NCI-H1048 (cell line): ENCODE results near the gene SERPINE1.
"Not testable (repeated sequence)": the region's sequence is repeated elsewhere in the genome, so short reads cannot be mapped to it uniquely, and the experiment has no call there.

Experiments used
- DNase-seq: peaks from one replicate; lab custom pipeline; 2025; lab: John Stamatoyannopoulos, UW

Gene SERPINE1

DNA sequence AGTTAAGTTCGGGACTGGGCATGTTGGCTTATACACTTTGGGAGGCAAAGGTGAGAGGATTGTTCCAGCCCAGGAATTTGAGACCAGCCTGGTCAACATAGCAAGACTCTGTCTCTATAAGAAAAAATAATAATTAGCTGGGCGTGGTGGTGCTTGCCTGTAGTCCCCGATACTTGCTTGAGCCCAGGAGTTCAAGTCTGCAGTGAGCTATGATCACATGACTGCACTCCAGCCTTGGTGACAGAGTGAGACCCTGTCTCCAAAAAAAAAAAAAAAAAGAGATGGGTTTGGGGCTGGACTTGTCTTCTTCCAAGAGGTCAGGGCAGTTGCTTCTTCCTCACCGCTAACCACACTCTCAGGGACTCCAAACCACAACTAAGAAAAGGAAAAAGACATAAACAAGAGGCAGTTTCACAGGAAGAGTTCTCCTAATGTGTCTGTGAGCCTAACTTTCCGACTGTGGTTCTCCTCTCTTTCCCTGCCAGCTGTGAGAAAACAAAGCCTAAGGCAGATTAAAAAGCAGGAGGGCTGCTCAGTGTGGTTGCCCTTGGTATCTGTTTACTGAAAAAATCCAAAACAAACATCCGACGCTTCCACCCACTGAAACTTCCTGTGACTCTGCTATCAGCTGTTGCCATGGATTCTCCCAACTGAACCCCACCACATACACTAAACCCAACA is 2.4 kb upstream of the SERPINE1 start:
- no peak for DNase-seq

DNA sequence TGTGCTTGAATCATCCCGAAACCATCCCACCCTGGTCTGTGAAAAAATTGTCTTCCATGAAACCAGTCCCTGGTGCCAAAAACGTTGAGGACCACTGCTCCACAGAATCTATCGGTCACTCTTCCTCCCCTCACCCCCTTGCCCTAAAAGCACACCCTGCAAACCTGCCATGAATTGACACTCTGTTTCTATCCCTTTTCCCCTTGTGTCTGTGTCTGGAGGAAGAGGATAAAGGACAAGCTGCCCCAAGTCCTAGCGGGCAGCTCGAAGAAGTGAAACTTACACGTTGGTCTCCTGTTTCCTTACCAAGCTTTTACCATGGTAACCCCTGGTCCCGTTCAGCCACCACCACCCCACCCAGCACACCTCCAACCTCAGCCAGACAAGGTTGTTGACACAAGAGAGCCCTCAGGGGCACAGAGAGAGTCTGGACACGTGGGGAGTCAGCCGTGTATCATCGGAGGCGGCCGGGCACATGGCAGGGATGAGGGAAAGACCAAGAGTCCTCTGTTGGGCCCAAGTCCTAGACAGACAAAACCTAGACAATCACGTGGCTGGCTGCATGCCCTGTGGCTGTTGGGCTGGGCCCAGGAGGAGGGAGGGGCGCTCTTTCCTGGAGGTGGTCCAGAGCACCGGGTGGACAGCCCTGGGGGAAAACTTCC is 784 bp upstream of the SERPINE1 start:
- DNase-seq, result no peak

DNA sequence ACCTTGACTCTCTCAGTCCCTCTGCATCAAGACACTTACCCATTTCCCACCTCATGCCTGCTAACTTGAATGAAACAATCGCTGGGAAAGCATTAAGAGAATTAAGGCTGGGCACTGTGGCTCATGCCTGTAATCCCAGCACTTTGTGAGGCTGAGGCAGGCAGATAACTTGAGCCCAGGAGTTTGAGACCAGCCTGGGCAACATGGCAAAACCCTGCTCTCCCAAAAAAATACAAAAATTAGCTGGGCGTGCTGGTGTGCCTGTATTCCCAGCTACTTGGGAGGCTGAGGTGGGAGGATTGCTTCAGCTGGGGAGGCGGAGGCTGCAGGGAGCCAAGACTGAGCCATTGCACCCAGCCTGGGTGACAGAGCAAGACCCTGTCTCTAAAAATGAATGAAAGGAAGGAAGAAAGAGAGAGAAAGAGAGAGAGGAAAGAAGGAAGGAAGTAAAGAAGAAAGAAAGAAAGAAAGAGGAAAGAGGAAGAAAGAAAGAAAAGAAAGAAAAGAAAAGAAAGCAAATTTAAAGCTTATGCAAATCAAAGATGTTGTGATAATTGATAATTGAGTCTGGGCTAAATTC is 646 bp downstream of the SERPINE1 start:
- DNase-seq, result no peak

DNA sequence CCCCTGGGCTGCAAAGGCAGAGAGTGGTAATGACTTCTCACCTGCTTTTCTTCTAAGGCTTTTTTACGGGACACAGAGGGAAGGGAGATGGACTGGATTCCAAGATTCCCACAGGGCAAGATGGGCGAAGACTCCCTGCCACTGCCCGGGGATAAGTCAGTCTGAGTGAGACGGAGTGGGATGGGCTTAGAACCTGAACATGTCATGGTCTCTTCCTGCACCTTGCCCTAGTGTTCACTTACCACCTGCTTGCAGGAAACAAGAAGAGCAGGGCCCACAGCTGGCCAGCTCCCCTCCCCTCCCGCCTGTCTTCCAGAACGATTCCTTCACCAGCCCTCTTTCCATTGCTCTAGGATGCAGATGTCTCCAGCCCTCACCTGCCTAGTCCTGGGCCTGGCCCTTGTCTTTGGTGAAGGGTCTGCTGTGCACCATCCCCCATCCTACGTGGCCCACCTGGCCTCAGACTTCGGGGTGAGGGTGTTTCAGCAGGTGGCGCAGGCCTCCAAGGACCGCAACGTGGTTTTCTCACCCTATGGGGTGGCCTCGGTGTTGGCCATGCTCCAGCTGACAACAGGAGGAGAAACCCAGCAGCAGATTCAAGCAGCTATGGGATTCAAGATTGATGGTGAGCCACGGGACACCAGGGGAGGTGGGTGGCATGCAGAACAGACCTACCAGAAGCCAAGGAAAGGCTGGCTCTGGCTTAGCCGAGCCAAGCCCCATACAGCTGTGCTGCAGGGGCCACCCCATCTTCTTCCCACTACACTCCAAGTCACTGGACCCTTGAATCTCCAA is 1.3 kb downstream of the SERPINE1 start:
- DNase-seq, result no peak

DNA sequence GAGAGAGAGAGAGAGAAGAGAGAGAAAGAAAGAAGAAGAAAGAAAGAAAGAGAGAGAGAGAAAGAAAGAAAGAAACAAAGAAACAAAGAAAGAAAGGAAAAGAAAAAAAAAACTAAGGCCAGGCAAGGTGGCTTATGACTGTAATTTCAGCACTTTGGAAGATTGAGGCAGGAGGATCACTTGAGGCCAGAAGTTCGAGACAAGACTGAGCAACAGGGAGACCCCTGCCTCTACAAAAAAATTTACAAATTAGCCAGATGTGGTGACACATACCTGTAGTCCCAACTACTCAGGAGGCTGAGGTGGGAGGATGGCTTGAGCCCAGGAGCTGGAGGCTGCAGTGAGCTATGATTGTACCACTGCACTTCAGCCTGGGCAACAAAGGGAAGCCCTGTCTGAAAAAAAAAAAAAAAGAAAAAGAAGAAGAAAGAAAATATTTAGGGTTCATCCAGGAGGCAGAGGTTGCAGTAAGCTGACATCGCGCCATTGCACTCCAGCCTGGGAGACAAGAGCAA is 2.8 kb downstream of the SERPINE1 start:
- DNase-seq, result no peak

DNA sequence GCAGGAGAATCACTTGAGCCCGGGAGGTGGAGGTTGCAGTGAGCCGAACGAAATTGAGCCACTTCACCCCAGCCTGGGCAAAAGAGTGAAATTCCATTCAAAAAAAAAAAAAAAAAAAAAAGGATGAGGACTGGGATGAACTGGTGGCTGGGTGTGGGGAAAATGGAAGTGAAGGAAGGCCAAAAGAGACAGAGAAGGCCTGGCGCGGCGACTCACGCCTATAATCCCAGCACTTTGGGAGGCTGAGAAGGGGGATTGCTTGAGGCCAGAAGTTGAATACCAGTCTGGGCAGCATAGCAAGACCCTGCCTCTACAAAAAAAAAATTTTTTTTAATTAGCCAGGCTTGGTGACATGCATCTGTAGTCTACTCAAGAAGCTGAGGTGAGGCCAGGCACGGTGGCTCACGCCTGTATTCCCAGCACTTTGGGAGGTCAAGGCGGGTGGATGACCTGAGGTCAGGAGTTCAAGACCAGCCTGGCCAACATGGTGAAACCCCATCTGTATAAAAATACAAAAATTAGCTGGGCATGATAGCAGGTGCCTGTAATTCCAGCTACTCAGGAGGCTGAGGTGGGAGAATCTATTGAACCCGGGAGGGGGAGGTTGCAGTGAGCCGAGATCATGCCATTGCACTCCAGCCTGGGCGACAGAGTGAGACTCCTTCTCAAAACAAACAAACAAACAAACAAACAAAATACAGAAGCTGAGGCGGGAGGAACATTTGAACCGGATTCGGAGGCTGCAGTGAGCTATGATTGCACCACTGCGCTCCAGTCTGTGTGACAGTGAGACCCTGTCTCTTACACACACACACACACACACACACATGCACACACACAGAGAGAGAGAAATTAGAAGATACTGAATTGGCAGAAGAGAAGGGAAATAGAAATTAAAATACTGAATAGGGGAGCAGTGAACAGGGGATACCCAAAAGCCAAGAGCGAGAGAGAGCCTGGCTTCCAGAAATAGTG is 6.0 kb downstream of the SERPINE1 start:
- DNase-seq, result not testable (repeated sequence)

DNA sequence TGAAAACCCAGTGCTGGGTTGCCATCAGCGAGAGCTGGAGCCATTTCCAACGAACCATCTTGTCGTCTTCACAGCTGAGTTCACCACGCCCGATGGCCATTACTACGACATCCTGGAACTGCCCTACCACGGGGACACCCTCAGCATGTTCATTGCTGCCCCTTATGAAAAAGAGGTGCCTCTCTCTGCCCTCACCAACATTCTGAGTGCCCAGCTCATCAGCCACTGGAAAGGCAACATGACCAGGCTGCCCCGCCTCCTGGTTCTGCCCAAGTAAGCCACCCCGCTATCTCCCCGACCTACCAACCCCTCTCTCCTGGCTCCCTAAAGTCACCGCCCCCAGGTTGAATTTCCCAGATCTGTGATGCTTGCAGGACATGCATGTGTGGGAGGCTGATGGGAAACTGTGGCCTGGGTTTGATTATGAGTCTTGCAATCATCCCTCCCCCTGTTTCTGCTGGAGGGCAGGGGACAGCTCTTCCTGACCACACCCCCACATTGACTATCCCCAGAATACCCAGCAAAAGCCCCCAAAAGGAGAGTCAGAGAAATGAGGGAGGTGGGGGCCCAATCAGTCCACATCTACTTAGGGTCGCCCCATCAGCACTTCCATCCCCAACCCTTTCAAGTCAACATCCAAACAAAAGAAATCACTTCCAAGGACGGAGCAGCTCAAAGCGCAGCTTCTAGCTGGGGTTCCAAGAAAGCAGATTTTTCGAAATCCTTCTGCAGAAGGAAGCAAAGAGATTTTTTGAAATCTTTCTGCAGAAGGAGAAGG is 6.9 kb downstream of the SERPINE1 start:
- DNase-seq, result no peak

DNA sequence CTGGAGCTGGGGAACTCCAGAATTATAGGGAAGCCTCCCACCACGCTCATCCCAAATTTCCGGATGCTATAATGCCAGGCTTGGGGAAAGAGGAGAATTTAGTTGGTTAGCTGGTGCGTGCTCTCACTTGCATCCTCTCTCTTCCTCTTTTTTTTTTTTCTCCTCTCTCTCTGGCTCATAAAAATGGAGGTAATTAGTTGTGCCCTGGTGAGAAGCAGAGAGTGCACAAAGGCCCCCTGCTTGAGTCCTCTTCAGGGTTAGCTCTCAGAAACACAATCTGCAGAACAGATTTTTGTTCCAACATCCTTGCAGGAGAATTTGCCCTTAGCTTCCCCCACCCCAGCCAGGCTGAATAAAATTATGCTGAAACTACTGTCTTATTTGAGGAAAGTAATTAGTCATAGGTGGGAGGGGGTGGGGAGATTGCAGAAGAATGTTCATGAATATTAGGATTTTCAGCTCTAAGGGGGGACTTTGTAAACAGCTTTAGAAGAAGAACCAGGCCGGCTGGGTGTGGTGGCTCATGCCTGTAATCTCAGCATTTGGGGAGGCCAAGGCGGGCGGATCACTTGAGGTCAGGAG is 7.6 kb downstream of the SERPINE1 start:
- no peak for DNase-seq

DNA sequence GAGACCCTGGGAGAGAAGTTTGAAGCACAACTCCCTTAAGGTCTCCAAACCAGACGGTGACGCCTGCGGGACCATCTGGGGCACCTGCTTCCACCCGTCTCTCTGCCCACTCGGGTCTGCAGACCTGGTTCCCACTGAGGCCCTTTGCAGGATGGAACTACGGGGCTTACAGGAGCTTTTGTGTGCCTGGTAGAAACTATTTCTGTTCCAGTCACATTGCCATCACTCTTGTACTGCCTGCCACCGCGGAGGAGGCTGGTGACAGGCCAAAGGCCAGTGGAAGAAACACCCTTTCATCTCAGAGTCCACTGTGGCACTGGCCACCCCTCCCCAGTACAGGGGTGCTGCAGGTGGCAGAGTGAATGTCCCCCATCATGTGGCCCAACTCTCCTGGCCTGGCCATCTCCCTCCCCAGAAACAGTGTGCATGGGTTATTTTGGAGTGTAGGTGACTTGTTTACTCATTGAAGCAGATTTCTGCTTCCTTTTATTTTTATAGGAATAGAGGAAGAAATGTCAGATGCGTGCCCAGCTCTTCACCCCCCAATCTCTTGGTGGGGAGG is 10.8 kb downstream of the SERPINE1 start:
- DNase-seq, result no peak

DNA sequence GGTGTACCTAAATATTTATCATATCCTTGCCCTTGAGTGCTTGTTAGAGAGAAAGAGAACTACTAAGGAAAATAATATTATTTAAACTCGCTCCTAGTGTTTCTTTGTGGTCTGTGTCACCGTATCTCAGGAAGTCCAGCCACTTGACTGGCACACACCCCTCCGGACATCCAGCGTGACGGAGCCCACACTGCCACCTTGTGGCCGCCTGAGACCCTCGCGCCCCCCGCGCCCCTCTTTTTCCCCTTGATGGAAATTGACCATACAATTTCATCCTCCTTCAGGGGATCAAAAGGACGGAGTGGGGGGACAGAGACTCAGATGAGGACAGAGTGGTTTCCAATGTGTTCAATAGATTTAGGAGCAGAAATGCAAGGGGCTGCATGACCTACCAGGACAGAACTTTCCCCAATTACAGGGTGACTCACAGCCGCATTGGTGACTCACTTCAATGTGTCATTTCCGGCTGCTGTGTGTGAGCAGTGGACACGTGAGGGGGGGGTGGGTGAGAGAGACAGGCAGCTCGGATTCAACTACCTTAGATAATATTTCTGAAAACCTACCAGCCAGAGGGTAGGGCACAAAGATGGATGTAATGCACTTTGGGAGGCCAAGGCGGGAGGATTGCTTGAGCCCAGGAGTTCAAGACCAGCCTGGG is 11.4 kb downstream of the SERPINE1 start:
- no peak for DNase-seq

DNA sequence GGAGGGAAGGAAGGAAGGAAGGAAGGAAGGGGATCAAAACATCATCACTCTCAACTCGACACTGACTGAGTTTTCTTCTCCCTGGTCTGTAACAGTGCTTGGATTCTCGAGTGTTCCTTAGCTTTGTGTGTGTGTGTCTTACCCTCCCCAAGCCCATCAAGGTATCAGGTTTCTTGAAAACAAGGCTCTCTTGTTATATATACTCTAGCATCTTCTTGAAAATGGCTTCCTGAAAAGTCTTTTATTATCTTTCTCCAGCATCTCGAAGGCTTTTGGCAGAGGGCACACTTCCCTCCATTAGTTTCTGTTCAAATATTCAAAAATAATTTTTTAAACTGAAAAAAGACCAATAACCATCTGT is 13.4 kb downstream of the SERPINE1 start:
- no peak for DNase-seq

DNA sequence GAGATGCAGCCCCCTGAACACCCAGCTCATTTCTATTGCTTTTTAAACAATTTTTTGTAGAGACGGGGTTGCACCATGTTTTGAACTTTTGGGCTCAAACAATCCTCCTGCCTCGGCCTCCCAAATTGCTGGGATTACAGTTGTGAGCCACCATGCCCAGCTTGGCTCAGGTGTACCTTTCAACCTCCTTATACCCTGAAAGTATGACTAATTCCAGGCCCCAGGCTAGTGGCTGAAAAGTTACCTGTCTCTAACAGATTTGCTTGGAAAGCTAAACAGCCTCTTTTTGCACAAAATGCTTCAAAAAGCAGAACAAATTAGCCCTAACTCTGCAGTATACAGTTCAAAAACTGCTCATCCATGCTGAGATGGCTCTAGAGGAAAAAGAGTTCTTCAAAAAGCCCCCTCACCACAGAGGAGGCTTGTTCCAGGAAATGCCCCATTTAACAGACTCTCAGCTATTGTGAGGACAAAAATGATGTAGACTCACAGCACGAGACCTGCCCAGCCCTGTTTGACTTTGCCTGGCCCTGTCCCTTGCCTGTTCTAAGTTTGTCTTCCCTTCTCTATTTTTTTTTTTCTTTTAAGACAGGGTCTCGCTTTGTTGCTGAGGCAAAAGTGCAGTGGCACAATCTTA is 14.0 kb downstream of the SERPINE1 start:
- no peak for DNase-seq

DNA sequence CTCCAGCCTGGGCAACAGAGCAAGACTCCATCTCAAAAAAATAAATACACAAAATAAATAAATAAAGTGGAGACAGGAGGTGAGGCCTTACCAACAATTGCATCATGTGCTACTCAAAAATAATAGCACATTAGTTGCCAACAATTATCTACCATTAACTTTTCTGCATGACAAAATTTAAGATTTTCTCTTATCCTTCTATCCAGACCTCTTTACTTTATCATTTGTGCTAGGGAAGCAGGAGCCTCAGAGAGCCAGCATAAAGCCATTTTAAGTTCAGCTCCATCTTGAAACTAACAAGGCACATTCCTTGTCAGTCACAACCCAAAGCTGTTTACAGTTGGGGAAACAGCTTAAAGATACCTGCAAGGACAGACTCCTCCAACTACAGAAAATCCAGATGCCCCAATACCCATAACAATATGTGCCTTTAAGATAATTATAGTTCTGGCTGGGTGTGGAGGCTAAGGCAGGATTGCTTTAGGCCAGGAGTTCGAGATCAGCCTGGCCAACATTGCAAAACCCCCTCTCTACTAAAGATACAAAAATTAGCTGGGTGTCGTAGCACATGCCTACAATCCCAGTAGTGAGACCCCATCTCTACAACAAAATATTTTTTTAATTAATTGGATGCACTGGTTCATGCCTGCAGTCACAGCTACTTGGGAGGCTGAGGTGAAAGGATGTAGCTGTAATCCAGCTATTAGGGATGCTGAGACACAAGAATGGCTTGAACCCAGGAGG is 25.2 kb downstream of the SERPINE1 start:
- no peak for DNase-seq

DNA sequence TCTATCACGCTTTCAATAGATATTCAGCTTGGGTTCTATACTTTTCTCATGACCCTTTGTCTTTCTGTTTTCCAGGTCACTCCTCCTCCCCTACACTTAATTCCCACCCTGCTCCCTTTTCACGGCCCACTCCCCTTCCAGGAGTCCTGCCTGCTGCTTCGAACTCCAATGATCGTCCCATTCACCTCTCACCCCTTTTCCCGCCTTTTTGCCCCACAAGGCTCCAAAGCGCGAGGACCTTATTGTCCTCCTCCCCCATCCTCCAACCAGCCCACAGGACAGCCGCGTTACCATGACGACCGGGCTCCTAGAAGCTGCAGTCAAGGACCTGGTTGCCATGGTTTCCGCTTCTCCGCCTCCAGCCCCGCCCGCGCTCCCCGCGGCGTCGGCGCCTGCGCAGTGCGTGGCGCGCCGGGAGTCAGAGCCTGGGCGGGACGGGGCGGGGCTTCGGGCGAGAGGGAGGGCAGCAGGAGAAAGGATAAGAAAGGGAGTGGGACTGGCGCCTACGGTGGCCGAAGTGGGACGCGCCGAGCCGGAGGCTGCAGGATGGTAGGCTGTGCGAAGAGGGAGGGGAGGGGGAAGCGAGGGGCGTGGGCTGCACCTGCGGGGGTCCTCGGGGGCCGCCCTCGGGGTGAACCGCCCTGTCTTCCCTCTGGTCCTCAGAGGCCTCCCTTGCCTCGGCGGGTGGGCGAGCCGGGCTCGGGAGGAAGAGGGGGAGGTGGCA is 27.2 kb downstream of the SERPINE1 start, which contains the start of gene AP1S1:
Gene AP1S1, plus strand, starts transcription at position 508 of the 724 bp plus-strand sequence. Its CDS starts 39 bp downstream, at position 547.
- DNase-seq, result peak; percentile 92

DNA sequence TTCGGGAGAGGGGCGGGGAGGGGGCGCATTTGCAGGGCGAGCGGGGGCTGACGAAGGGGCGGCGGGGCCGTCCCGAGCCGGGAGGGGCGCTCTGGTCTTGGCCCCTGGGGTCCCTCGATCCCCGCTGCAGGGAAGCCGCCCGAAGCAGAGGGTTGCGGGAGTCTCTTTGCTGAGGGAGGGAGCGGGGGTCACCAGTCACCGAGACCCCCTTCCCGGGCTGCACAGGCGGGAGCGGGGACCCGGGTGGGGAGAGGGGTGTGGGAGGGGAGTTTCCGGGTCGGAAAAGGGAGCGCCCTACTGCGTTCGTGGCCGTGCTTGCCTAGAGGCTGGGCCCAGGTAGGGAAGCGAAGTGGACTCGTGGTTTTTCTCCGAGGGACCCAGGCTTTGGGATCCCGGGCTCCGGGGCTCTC is 27.8 kb downstream of the SERPINE1 start:
- DNase-seq, result no peak

DNA sequence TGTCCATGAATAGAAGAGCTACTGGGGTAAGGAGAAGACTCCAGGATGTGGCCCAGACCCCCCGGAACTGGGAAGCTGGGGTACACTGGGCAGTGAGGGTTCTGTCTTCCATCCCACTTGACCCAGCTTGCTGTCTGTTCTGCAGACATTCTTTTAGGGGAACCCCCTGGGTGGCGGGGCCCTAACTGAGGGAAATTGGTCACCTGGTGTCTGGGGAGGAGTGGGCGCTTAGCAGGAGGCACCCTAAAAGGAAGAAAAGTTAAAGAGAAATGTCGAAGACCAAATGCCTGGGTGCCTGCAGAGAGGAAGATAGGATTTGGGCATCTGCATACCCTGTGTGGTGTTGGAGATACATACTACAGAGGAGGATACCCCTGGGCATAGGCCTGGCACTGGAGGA is 28.4 kb downstream of the SERPINE1 start:
- no peak for DNase-seq

DNA sequence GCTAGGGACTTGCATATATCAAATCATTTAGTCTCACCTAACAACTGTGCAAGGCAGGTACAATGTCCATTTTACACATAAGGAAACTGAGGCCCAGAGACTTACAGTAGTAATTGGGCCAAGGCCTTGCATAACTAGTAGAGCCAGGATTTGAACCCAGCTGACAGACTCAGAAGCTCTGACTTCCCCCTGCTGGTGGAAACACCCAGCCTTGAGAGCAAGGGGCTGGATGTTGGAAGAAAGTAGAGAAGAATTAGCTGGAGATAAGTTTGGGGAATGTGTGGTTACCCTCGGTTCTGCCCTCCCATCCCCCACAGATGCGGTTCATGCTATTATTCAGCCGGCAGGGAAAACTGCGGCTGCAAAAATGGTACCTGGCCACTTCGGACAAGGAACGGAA is 29.4 kb downstream of the SERPINE1 start:
- DNase-seq, result no peak
